ENCODE data around the gene AMY2B.
"Not testable (repeated sequence)": the region's sequence is repeated elsewhere in the genome, so short reads cannot be mapped to it uniquely, and the experiment has no call there.

AMY2B gene

GRCh38 chr1:103571289-103571688 lies at the start of gene AMY2B:
AMY2B (plus strand) TSS chr1:103571589; CDS start chr1:103571603, 14 bp downstream.
- not testable (repeated sequence) for H3K4me3 ChIP-seq (ENCODE audit: low read depth, low read length)

GRCh38 chr1:103523346-103523745 lies 48.0 kb upstream of the AMY2B start:
- H3K4me3 ChIP-seq (ENCODE audit: low read depth, low read length): no peak overlapping the region

GRCh38 chr1:103525114-103525606 lies 46.2 kb upstream of the AMY2B start:
- peak overlapping the region; percentile 28 for H3K4me3 ChIP-seq (ENCODE audit: low read depth, low read length)

- peak within 1 kb of the TSS; percentile 94 for H3K4me3 ChIP-seq (ENCODE audit: low read depth, low read length)
Observed at GRCh38 chr1:103525607-103526507, 45.5 kb upstream of the AMY2B start, which contains the start of gene RNPC3. RNPC3 (plus strand) TSS chr1:103525699; CDS start chr1:103526071, 372 bp downstream.

GRCh38 chr1:103527331-103527730 lies 44.1 kb upstream of the AMY2B start:
- H3K4me3 ChIP-seq (ENCODE audit: low read depth, low read length): no peak overlapping the region

- no peak overlapping the region for H3K4me3 ChIP-seq (ENCODE audit: low read depth, low read length)
Observed at GRCh38 chr1:103529746-103530145, 41.6 kb upstream of the AMY2B start.

GRCh38 chr1:103538226-103538625 lies 33.2 kb upstream of the AMY2B start:
- H3K4me3 ChIP-seq (ENCODE audit: low read depth, low read length): no peak overlapping the region

GRCh38 chr1:103541431-103541830 lies 30.0 kb upstream of the AMY2B start:
- no peak overlapping the region for H3K4me3 ChIP-seq (ENCODE audit: low read depth, low read length)

- H3K4me3 ChIP-seq (ENCODE audit: low read depth, low read length): no peak overlapping the region
Observed at GRCh38 chr1:103546496-103546895, 24.9 kb upstream of the AMY2B start.

GRCh38 chr1:103547840-103548239 lies 23.5 kb upstream of the AMY2B start:
- H3K4me3 ChIP-seq (ENCODE audit: low read depth, low read length): no peak overlapping the region

GRCh38 chr1:103560427-103560826 lies 11.0 kb upstream of the AMY2B start:
- no peak overlapping the region for H3K4me3 ChIP-seq (ENCODE audit: low read depth, low read length)

GRCh38 chr1:103561124-103561523 lies 10.3 kb upstream of the AMY2B start:
- H3K4me3 ChIP-seq (ENCODE audit: low read depth, low read length): not testable (repeated sequence)

- no peak overlapping the region for H3K4me3 ChIP-seq (ENCODE audit: low read depth, low read length)
Observed at GRCh38 chr1:103561643-103562395, 9.6 kb upstream of the AMY2B start.

- no peak overlapping the region for H3K4me3 ChIP-seq (ENCODE audit: low read depth, low read length)
Observed at GRCh38 chr1:103563056-103563455, 8.3 kb upstream of the AMY2B start.

GRCh38 chr1:103569493-103569892 lies 1.9 kb upstream of the AMY2B start:
- no peak overlapping the region for H3K4me3 ChIP-seq (ENCODE audit: low read depth, low read length)

- H3K4me3 ChIP-seq (ENCODE audit: low read depth, low read length): no peak overlapping the region
Observed at GRCh38 chr1:103576065-103576464, 4.7 kb downstream of the AMY2B start.

- not testable (repeated sequence) for H3K4me3 ChIP-seq (ENCODE audit: low read depth, low read length)
Observed at GRCh38 chr1:103576784-103577183, 5.4 kb downstream of the AMY2B start.

- no peak overlapping the region for H3K4me3 ChIP-seq (ENCODE audit: low read depth, low read length)
Observed at GRCh38 chr1:103582464-103582863, 11.1 kb downstream of the AMY2B start.

GRCh38 chr1:103583887-103584286 lies 12.5 kb downstream of the AMY2B start:
- no peak overlapping the region for H3K4me3 ChIP-seq (ENCODE audit: low read depth, low read length)

GRCh38 chr1:103584537-103584936 lies 13.1 kb downstream of the AMY2B start:
- no peak overlapping the region for H3K4me3 ChIP-seq (ENCODE audit: low read depth, low read length)

- H3K4me3 ChIP-seq (ENCODE audit: low read depth, low read length): not testable (repeated sequence)
Observed at GRCh38 chr1:103602740-103603139, 31.4 kb downstream of the AMY2B start.

- H3K4me3 ChIP-seq (ENCODE audit: low read depth, low read length): no peak overlapping the region
Observed at GRCh38 chr1:103616362-103616761, 45.0 kb downstream of the AMY2B start.

Data from iPS-11a (cell line).